Measurements from ENCODE around the gene LRP4.

The LRP4 gene

GRCh38 chr11:46953093-46953492, 34.7 kb upstream of the LRP4 start:
- DNase-seq (ENCODE audit: low spot score), result no peak
- TF ChIP-seq, protein P1, sequence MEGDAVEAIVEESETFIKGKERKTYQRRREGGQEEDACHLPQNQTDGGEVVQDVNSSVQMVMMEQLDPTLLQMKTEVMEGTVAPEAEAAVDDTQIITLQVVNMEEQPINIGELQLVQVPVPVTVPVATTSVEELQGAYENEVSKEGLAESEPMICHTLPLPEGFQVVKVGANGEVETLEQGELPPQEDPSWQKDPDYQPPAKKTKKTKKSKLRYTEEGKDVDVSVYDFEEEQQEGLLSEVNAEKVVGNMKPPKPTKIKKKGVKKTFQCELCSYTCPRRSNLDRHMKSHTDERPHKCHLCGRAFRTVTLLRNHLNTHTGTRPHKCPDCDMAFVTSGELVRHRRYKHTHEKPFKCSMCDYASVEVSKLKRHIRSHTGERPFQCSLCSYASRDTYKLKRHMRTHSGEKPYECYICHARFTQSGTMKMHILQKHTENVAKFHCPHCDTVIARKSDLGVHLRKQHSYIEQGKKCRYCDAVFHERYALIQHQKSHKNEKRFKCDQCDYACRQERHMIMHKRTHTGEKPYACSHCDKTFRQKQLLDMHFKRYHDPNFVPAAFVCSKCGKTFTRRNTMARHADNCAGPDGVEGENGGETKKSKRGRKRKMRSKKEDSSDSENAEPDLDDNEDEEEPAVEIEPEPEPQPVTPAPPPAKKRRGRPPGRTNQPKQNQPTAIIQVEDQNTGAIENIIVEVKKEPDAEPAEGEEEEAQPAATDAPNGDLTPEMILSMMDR (IDR thresholded peaks at IDR 0.05; ENCODE audit: extremely low read depth, missing control alignments), result no peak

- no peak for DNase-seq (ENCODE audit: low spot score)
- TF ChIP-seq, protein P1 (IDR thresholded peaks at IDR 0.05; ENCODE audit: extremely low read depth, missing control alignments), result no peak
Observed at GRCh38 chr11:46952553-46952952, 34.2 kb upstream of the LRP4 start.

- DNase-seq (ENCODE audit: low spot score), result no peak
- TF ChIP-seq, protein P1 (IDR thresholded peaks at IDR 0.05; ENCODE audit: extremely low read depth, missing control alignments), result no peak
Observed at GRCh38 chr11:46951864-46952263, 33.5 kb upstream of the LRP4 start.

DNA sequence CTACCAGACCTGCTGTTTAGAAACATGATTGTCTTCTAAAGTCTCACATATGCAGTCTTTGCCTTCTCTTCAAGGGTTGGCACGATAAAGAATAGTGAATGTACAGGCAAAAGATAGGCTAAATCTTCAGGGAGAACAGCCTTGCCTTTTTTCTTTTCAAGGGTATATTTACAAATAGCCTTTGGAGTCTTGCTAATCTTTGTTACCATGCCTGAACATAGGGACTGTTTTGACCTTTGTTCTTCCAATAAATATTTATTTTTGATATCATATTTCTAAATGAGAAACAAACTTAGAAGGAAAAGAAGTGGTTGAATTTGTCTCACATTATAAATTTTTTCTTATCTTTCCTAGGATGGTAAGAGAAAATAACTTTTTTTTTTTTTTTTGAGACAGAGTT, 30.9 kb upstream of the LRP4 start:
- no peak for DNase-seq (ENCODE audit: low spot score)
- TF ChIP-seq, protein P1 (IDR thresholded peaks at IDR 0.05; ENCODE audit: extremely low read depth, missing control alignments), result no peak

DNA sequence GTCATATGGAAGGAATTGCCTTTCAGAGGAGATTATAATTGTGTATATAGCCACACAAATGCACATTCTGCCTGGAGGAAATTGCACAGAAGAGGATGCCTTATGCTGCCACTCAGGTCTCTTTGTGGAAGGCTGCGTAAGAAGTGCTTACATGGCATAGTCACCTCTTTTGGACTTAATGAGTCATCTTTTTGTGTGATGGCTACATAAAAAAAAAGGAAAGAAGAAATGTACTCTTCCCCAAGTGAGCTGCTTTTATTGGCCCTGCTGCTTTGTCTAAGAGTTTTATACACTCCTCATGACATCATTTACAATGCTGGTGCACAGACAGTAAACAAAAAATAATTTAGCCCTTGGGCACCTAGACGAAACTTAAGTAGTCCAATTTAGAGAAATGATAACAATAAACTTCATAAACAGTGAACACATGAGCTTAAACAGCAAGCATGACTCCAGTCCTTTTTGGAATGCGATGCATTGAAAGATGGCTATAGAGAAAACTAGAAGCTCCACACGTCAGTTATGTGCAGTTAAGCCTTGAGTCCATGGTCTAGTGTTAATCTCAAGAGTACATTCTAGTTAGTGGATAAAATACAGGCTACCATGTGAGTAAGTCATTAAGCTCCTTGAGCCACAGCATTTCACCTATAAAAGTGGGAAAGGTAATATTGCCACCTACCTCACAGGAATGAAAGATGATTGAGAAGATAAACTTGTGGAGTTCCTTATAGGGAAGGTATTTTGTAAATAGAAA, 30.2 kb upstream of the LRP4 start:
- no peak for DNase-seq (ENCODE audit: low spot score)
- TF ChIP-seq, protein P1 (IDR thresholded peaks at IDR 0.05; ENCODE audit: extremely low read depth, missing control alignments), result no peak

DNA sequence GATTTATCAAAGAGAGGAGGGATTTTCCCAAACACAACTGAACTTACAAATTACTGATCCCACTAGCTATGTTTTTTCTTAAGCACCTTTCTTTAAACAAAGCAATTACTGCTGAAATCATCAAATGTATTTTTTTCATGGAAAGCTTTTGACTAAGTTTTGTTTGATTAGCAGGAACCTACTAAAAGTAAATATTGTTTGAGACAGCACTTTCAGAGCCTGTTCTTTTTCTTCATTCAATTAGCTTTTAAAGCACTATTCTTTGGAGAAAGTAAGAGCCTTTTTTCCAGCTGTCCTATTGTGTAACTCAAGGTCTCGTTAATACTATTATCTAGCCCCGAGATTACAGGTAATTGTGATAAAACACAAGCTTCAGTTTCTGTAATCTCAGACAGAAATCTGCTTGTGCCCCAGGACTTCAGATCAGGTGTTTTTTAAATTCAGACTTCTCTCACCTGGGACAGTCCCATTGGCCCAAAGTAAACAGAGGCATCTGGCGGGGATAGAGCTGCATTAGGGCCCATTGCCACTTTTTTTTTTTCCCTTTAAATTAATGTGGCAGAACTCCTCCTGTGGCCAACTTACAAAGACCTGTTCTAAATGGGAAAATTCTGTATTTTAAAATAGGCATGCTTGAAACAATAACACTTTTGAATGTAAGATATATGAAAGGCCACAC, 29.2 kb upstream of the LRP4 start:
- TF ChIP-seq, protein P1 (IDR thresholded peaks at IDR 0.05; ENCODE audit: extremely low read depth, missing control alignments), result no peak
- DNase-seq (ENCODE audit: low spot score), result no peak

DNA sequence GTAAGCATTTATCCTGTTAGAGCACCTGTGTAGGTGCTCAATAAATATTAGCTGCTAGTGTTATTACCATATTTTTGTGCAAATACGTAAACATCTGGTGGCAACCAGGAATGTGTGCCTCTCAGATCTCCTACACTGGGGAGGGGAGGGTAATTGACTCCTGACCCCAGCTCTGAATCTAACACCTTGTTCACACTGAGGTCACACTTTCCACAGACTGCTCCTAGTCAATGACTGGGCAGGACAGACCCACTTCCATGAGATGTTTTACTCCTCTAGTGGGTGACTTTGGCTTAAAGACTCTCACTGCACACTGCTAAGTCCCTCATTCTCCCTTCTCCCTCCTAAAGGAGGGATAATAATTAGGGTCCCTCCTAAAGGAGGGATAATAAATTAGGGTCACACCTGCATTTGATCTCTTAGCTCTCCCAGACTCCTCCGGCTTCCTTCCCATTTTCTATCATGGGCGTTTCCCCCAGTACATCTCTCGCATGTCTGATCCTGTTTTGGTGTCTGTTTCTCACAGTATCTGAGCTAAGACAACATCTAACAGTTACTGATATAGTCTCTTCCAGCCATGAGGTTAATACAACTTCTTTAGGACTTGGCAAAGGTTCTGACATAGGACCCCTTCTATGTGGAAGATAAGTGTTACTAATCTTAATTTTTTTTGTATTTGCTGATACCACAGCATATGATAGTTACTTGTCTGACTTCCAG, 26.2 kb upstream of the LRP4 start:
- TF ChIP-seq, protein P1 (IDR thresholded peaks at IDR 0.05; ENCODE audit: extremely low read depth, missing control alignments), result no peak

More for the DNA sequence above, 26.2 kb upstream of the LRP4 start:
- DNase-seq (ENCODE audit: low spot score), result no peak

Measured in GM20000 (cell line).